B cell (primary cell): ENCODE measurements around the gene PYDC2. TPM values are rescaled to one million over a fixed set of nuclear protein-coding genes. Genes with fewer than 3 reads are reported as not detected.

Experiments used
- ATAC-seq: fragments of 200-7000 bp; cut with Tn5 transposase; one replicate; pipeline ENCODE4 v1.10.0; 2021; ENCODE audit warnings: low read depth, mild to moderate bottlenecking, moderate number of reproducible peaks, moderate library complexity
- CTCF ChIA-PET: fragments of 350-600 bp; sonication (Branson Sonifier 250); formaldehyde crosslinking; loops from one replicate; lab custom pipeline; 2021; ENCODE audit warnings: antibody characterized with exemption, inconsistent platforms; lab: Charles Lee
- POLR2A ChIA-PET: fragments of 350-600 bp; sonication (Branson Sonifier 250); formaldehyde crosslinking; loops from one replicate; lab custom pipeline; 2021; ENCODE audit warnings: antibody characterized with exemption; lab: Charles Lee
- DNase-seq: peaks from one replicate; pipeline ENCODE4 v3.0.0; 2013
- H2AFZ ChIP-seq: 2 replicates; pipeline ENCODE4 v1.6.1; 2012; ENCODE audit warnings: mild to moderate bottlenecking, low read depth, low read length; ENCODE audit not compliant: insufficient read depth, poor library complexity, severe bottlenecking
- H3K27ac ChIP-seq, 2 donors: 1 replicate in 1 of 2; 2 replicates in 1 of 2; pipeline ENCODE4 v1.5.1; 2012 to 2013; ENCODE audit warnings: low read length in 2 of 2, mild to moderate bottlenecking in 2 of 2, moderate library complexity in 1 of 2
- H3K27me3 ChIP-seq, 4 experiments: fragments of 200-600 bp in 1 of 4; sonication (generic) in 1 of 4; replicated peaks in 1 of 4; 1 replicate in 2 of 4; 2 replicates in 2 of 4; pipeline versions ENCODE4 v1.6.1 to v1.7.0; 2013 to 2016; ENCODE audit warnings: low read length in 3 of 4, mild to moderate bottlenecking in 2 of 4, mixed read lengths in 1 of 4, moderate library complexity in 1 of 4; ENCODE audit not compliant: insufficient read depth in 4 of 4, control insufficient read depth in 3 of 4; ENCODE audit errors: control extremely low read depth in 1 of 4
- H3K36me3 ChIP-seq, 2 experiments: replicated peaks in 1 of 2; 1 replicate in 1 of 2; 2 replicates in 1 of 2; pipeline versions ENCODE4 v1.6.1 to v1.7.1; 2013; ENCODE audit warnings: low read length in 1 of 2; ENCODE audit not compliant: insufficient read depth in 2 of 2, control insufficient read depth in 1 of 2; ENCODE audit errors: control extremely low read depth in 1 of 2, extremely low read depth in 1 of 2
- H3K4me1 ChIP-seq, 2 donors: fragments of 200-600 bp in 1 of 2; sonication (generic) in 1 of 2; 1 replicate in 1 of 2; 2 replicates in 1 of 2; pipeline versions ENCODE4 v1.5.1 to v1.6.1; 2013 to 2017; ENCODE audit warnings: low read length in 2 of 2; ENCODE audit not compliant: control insufficient read depth in 2 of 2, insufficient read depth in 2 of 2
- H3K4me2 ChIP-seq: replicated peaks from 2 replicates; pipeline ENCODE3; 2012; ENCODE audit warnings: mild to moderate bottlenecking, low read depth, low read length; ENCODE audit not compliant: poor library complexity, severe bottlenecking
- H3K4me3 ChIP-seq, 5 experiments: fragments of 200-600 bp in 1 of 5; sonication (generic) in 1 of 5; 1 replicate in 3 of 5; 2 replicates in 2 of 5; pipeline versions ENCODE4 v1.5.1 to v1.7.0; 2011 to 2016; ENCODE audit warnings: low read length in 4 of 5, mild to moderate bottlenecking in 4 of 5, low read depth in 2 of 5, control low read depth in 1 of 5, moderate library complexity in 1 of 5; ENCODE audit not compliant: insufficient read depth in 1 of 5; ENCODE audit errors: control extremely low read depth in 1 of 5, extremely low read depth in 1 of 5
- H3K79me2 ChIP-seq: fragments of 200-600 bp; sonication (generic); one replicate; pipeline ENCODE4 v1.6.0; 2016; ENCODE audit warnings: low read length; ENCODE audit not compliant: control insufficient read depth, insufficient read depth
- H3K9ac ChIP-seq: fragments of 200-600 bp; sonication (generic); 2 replicates; pipeline ENCODE4 v1.6.1; 2017; ENCODE audit warnings: mild to moderate bottlenecking, low read length, moderate library complexity
- H3K9me3 ChIP-seq, 3 donors: one replicate each; pipeline versions ENCODE4 v1.6.1 to v1.7.1; 2013; ENCODE audit warnings: low read length in 2 of 3; ENCODE audit not compliant: control insufficient read depth in 2 of 3, insufficient read depth in 1 of 3; ENCODE audit errors: control extremely low read depth in 1 of 3
- H4K20me1 ChIP-seq: 2 replicates; pipeline ENCODE4 v1.6.0; 2012; ENCODE audit warnings: mild to moderate bottlenecking, low read length; ENCODE audit not compliant: insufficient read depth, control insufficient read depth, poor library complexity, severe bottlenecking
- H3K27ac Mint-ChIP-seq: one replicate; pipeline ENCODE4 v1.8.0; 2021; ENCODE audit warnings: mixed read lengths
- H3K27me3 Mint-ChIP-seq: one replicate; pipeline ENCODE4 v1.8.0; 2021; ENCODE audit warnings: mixed read lengths
- H3K4me1 Mint-ChIP-seq: one replicate; pipeline ENCODE4 v1.8.0; 2021; ENCODE audit warnings: mixed read lengths
- H3K4me3 Mint-ChIP-seq: one replicate; pipeline ENCODE4 v1.8.0; 2021; ENCODE audit warnings: mixed read lengths
- H3K9me3 Mint-ChIP-seq: one replicate; pipeline ENCODE4 v1.8.0; 2022; ENCODE audit warnings: mixed read lengths; ENCODE audit not compliant: insufficient read depth
- CTCF ChIP-seq: fragments of 200-600 bp; IDR thresholded peaks from one replicate; pipeline ENCODE4 v1.8.0; 2022; ENCODE audit warnings: antibody characterized with exemption, mild to moderate bottlenecking
- EZH2 ChIP-seq: IDR thresholded peaks from 2 replicates; pipeline ENCODE4 v1.6.1; 2012; ENCODE audit warnings: borderline replicate concordance, low read depth, mild to moderate bottlenecking, moderate library complexity, low read length; ENCODE audit not compliant: insufficient read depth, poor library complexity, severe bottlenecking
- WGBS: methylation state at CpG from one replicate; pipeline ENCODE4 v1.1.5; 2013; ENCODE audit warnings: missing lambda C conversion rate; ENCODE audit not compliant: insufficient coverage; 5-methylcytosine and 5-hydroxymethylcytosine counted together
- intact Hi-C: fragments of 100-400 bp; cut with micrococcal nuclease; formaldehyde crosslinking; loops from one replicate; pipeline ENCODE4 v1.10.0; 2022
- polyA plus RNA-seq: library from polyadenylated mRNA; depleted of rRNA; stranded (reverse); fragments of >200 nt; gene quantifications from 2 replicates; pipeline ENCODE4 v1.2.3, GENCODE V29; 2012
- total RNA-seq, 2 donors: library from RNA; stranded (reverse); fragments of 120-200 nt in 1 of 2; gene quantifications; 1 replicate in 1 of 2; 2 replicates in 1 of 2; pipeline versions ENCODE4 v1.2.3 to v1.2.4, GENCODE V29; 2013 to 2022

The PYDC2 gene
- total and polyA plus RNA-seq, 2 donors (not counting 1 experiment from before 2014, with no cell fraction given): not detected

GRCh38 chr3:191420771-191421170 is 40.2 kb upstream of the PYDC2 start:
- CTCF ChIA-PET: interaction anchor here (1.7 to 2.6 kb wide), 2 partner anchors 85 to 1024 kb away, joined by 3 to 13 read pairs; no protein-coding TSS in a partner anchor
- Histone ChIP-seq H3K36me3 (no peaks in the 10 kb centered on the region), H4K20me1 (no peaks in the 10 kb centered on the region), H3K79me2 (no peaks in the 10 kb centered on the region), H3K9me3 (peaks cover 0 to 3% (median 0%) of the 10 kb centered on the region in 3 donors), H3K27me3 (no peaks in the 10 kb centered on the region), H2AFZ (no peak overlapping the region), H3K4me2 (no peak overlapping the region), H3K27ac (no peak overlapping the region), H3K4me3 (no peak overlapping the region), H3K9ac (no peak overlapping the region), H3K4me1 (no peaks in the 10 kb centered on the region)
- DNase-seq: no peak
- POLR2A ChIA-PET: no interaction called here
- 100% methylated on average over 2 of the region's 2 CpGs for WGBS
- Mint-ChIP-seq H3K4me1 (peaks cover 4% of the 10 kb centered on the region), H3K9me3 (peaks cover 2% of the 10 kb centered on the region), H3K27ac (no peak overlapping the region), H3K27me3 (peaks cover 28% of the 10 kb centered on the region), H3K4me3 (no peak overlapping the region)
- no peak for ATAC-seq
- TF ChIP-seq EZH2: no peak
- no peak for TF ChIP-seq CTCF
- intact Hi-C loops: no loop called here

GRCh38 chr3:191424881-191425280 is 36.1 kb upstream of the PYDC2 start:
- Histone ChIP-seq H3K4me2 (no peak overlapping the region), H3K36me3 (no peaks in the 10 kb centered on the region), H3K9me3 (no peaks in the 10 kb centered on the region), H3K27ac (no peak overlapping the region), H3K9ac (no peak overlapping the region), H3K4me3 (no peak overlapping the region), H2AFZ (no peak overlapping the region), H3K79me2 (no peaks in the 10 kb centered on the region), H3K4me1 (no peaks in the 10 kb centered on the region), H3K27me3 (peaks cover 0 to 3% (median 0%) of the 10 kb centered on the region in 4 experiments), H4K20me1 (no peaks in the 10 kb centered on the region)
- Mint-ChIP-seq H3K27me3 (peaks cover 38% of the 10 kb centered on the region), H3K9me3 (peaks cover 2% of the 10 kb centered on the region), H3K4me3 (no peak overlapping the region), H3K4me1 (no peaks in the 10 kb centered on the region), H3K27ac (no peak overlapping the region)
- WGBS: 71% methylated on average over 2 of the region's 3 CpGs
- no peak for DNase-seq
- TF ChIP-seq CTCF: no peak
- TF ChIP-seq EZH2: no peak
- CTCF ChIA-PET: no interaction called here
- ATAC-seq: no peak
- intact Hi-C loops: no loop called here
- POLR2A ChIA-PET: no interaction called here
